Left colon (tissue), 2 donors: Measurements from ENCODE around the gene IL1RAP. TPM values are rescaled to one million over a fixed set of nuclear protein-coding genes. Genes with fewer than 3 reads are reported as not detected.

Experiments
- ATAC-seq: fragments of 200-7000 bp; cut with Tn5 transposase; one replicate; pipeline ENCODE4 v1.9.1; 2020; ENCODE audit warnings: mild to moderate bottlenecking, moderate library complexity
- DNase-seq, 2 donors: peaks; one replicate each; pipeline ENCODE4 v3.0.0-alpha.2; 2020
- intact Hi-C, 2 donors: fragments of 100-400 bp; cut with DNase I in 1 of 2; cut with micrococcal nuclease in 1 of 2; formaldehyde crosslinking; loops; one replicate each; pipeline versions ENCODE4 v1.11.2 to v1.14.0; 2022; cut with DNase I, micrococcal nuclease
- total RNA-seq, 2 donors: library from RNA; stranded (reverse); fragmentation: NEBNext Ultra II Directional; extraction: Animal tissue kit (Norgen Biotek cat#: 25700); gene quantifications; one replicate each; pipeline ENCODE4 v1.2.1, GENCODE V29; 2021
- donor health status: DM: no; HTN: no; CAD: no.
- donor health status: DM: yes; HTN: yes; CAD: no.

IL1RAP gene
- total RNA-seq, 2 donors from 2014 or later, result 4.9 to 6.1 TPM

DNA sequence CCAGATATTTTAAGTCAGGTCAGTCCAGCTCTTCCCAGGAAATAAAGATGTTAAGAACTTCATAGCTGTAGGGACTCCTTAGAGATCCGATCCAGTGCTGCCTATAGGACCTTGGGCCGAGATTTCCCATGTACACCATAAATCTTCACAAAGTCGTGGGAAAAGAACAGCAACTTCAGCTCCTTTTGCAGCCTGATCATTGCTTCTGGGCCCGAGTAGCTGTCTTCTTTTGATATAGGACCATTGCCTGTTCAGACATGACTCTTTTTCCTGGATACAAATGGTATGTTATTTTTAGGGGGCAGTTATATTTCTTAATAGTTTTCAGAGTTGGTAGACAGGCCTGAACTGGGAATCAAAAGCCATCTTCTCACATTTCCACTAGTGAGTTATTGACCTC, 20.5 kb downstream of the IL1RAP start:
- intact Hi-C loops, result no loop called here
- no peak for DNase-seq

DNA sequence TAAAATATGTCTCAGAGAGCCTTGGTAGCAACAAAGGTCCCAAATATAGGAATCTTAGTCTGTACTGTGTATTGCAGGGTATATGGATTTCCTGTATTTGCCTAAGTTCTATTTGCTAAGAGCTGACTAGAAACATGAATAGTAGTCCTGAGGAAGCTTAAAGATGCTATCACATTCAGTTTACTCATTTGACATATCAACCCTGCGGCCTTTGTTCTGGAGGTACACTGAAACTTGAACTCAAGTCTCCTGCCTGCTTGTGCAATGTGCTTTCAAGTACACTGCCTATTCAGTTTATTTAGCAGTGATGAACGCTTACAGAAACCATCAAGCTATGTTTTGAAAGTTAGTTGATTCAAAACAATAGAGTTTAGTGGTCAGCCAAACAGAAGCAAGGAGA, 21.1 kb downstream of the IL1RAP start:
- no peak for ATAC-seq
- DNase-seq, result no peak
- intact Hi-C loops, result no loop called here

More for the DNA sequence above, 20.5 kb downstream of the IL1RAP start:
- ATAC-seq, result no peak

DNA sequence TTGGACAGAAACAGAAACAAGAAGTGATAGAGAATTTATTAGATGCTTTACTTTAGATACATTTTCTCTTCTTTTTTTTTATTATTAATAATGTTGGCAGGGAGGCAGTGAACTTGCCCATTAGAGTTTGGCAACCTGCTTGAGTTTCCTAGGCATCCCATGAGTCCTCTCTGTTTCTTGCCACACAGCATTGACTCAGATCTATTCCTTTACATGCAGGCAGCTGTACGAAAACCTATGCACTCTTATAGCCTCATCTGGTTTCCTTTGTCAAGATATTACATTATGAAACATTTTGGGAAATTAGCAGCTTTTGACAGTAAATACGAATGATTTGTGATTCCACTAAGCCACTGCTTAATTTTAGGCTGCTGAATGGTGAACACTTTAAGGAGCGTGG, 23.3 kb downstream of the IL1RAP start:
- DNase-seq (no peak), ATAC-seq (no peak)
- intact Hi-C loops, result no loop called here

DNA sequence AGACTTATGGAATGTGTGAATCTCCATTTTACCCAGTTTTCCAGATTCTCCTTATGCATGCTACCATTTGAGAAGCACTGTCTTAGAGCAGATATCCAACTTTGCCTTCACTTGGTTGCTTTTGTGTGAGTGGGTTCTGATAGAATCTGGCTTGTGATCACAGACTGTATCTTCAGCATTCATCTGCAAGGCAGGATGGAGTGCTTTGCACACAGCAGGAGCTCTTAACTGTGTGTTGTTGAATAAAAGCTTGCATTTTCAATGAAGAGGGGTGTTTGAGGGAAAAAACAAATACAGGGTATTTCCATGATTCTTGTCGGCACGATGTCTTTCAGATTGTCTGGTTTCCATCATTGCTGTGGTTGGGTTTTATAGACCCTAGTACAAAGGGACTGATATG, 24.4 kb downstream of the IL1RAP start:
- ATAC-seq (no peak), DNase-seq (no peak)
- intact Hi-C loops, result no loop called here

DNA sequence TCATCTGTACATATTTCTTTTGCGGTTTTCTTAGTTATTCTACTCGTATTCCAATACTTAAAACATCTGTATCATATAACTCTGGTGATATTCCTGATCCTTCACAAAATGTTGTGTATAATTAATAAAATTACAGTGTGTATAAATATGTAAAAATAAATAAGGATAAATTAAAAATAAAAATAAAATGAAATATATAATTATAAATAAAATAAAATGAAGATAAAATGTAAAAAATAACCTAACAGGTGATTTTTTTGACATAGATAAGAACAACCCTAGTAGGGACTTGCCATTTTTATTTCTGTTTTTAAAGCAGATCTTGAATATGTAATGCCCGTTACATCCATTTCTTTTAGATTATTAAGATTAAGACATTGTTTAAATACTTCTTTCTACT, 25.6 kb downstream of the IL1RAP start:
- intact Hi-C loops, result no loop called here
- DNase-seq (no peak), ATAC-seq (no peak)

DNA sequence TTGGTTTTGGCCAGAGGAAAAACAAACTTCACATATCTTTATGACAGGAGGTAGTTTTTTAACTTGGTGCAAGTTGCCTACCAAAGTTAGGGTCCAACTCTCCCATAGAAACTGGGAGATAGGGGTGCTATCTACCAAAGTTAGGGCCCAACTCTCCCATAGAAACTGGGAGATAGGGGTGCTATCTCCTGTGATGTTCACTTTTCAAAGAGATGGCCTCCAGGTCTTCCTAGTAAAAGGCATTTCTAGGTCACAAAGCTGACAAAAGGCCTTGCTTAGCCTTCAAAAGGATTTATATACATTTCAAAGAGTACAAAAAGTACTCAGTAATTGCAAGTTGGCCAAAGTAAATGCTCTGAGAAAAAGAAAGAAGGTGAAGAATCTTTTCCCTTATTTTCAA, 27.1 kb downstream of the IL1RAP start:
- ATAC-seq, result no peak
- intact Hi-C loops, result no loop called here
- DNase-seq, result no peak

DNA sequence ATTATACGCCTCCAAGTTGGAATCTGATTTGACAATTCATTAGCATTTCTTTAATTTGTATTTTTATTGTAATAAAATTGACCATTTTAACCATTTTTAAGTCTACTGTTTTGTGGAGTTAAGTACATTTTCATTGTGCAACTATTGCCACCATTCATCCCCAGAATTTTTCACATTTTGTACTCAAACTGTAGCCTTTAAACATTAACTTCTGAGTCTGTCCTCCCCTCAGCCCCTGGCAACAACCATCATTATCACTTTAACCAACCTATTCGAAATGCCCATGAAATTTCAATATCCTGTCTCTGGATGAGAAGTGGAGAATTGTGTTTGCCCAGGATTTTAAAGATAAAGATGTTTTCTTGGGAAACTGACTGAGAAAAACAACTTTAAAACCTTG, 27.7 kb downstream of the IL1RAP start:
- no peak for ATAC-seq
- intact Hi-C loops, result no loop called here
- no peak for DNase-seq

DNA sequence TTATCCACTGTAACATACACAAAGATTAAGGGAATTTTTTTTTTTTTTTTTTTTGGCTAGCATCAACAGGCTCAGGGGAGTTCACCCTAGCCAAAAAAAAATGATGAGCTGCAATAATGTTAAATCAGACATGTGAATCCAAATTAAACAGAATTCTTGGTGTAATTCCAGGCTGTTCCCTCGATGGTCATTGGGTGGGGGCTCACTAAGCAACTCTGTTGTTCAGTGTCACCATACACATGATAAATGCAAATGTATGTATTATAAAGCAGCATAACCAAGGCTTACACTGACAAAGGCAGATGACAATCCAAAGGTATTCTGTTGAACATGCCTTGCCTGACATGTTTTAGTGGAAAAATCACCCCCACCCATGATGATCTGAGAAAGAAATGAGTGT, 29.0 kb downstream of the IL1RAP start:
- DNase-seq (no peak), ATAC-seq (no peak)
- intact Hi-C loops, result no loop called here

DNA sequence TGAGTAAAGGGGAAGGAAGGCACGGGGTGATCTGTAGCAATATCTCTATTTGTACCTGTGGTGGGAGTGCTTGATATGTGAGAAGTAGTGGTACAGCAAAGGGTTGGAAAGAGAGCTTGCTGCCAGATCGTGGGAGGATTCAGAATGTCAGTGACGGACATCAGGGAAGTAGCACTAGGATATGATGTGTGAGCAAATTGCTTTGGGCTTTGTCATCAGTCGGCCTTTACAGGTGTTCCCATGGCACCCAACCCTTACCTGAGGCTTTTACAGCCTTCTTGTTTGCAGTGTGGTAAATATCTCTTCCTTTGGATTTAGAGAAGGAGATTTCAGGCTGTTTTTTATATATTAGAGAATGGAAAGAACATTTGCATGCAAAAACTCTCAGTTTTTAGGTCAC, 29.8 kb downstream of the IL1RAP start:
- DNase-seq (peak; percentile 16 to 26), ATAC-seq (peak; percentile 99)
- intact Hi-C loops, result no loop called here

DNA sequence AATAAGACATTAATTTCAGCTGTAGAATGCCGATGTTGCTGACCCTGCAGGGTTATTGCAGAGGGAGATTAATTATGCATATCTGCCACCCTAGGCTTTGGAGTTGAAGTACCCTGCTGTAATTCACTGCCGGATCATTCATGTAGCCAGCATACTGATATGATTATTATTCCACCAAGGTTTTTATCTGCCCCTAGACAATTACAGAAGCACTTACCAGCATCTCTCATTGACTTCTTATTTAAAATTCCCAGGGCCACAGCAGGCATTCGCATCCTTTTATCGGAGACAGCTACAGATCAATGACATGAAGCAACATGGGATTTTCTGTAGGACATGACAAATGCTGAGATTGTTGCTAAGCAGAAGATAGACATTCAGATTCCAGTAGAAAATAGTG, 31.3 kb downstream of the IL1RAP start:
- ATAC-seq (no peak), DNase-seq (no peak)
- intact Hi-C loops, result no loop called here

DNA sequence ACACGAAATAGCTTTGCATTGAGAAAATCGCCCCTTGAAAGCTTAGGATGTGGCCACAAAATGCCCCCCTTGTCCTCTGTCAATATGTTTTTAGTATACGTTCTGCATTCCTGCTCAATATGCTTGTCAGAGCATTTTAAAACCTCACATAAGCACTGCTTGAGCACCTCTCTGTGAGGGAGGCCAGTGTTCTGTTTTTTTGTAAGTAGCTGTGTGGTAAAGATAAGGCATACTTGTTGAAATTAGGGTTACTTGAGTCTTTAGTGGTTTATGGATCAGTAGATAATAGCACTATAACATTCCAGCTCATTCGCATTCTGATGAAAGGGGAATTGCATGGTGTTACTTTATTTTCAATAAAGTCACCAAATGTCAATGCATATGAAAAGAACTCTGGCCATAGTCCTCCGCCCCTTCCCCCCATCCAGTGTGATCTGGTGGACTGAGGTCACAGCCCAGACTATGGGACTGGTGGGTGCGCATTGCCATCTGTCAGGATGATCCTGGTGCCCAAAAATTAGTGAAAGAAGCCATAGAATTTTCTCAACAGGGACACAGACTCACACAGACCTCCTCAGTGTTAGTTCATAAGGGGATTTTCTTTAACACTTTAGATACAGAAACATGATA, 33.1 kb downstream of the IL1RAP start:
- no peak for DNase-seq
- intact Hi-C loops, result no loop called here
- ATAC-seq, result no peak

DNA sequence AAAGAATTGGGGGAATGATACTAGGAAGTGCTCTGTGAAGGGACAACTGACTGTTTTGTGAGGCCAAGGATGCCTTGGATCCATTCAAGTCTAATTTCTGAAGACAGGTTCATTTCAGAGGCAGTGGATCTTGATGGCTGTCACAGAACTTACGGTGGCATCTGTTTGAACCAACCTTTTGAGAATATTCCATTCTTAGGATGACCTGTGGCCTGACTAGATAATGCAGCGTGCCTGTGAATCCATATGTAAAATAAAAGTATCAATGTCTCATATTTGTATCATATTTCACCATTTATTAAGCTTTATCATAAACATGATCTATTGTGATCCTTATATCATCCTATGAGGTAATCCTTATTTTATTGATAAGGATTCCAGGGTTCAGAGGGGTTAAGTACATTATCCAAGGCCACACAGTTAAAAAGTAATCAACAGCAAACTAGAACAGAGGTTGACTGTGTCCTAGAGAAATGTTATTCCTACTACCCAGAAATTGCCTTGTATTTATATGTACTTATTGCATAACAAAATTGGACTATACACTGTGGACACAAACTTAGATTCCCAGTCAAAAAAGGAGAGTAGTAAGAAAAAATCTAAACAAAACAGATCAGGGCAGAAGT, 34.3 kb downstream of the IL1RAP start:
- intact Hi-C loops, result no loop called here
- DNase-seq (no peak), ATAC-seq (no peak)

DNA sequence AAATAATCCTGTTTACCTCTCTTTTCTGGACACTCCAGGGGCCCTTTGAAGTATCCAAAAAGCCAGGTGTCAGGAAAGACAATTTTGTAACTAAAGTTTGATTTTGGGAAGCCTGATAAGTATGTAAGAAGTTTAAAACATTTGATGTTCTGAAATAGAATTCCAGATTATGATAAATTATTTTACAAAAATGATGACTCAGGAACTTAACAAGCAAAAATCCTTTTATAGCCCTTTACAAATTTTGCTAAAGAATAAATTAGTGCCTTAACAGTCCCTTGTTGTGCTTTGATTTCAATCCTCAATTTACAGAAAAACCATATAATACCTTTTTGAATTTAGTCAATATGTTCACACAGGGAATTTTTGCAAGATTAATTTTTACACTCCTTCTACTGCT, 38.1 kb downstream of the IL1RAP start:
- ATAC-seq, result no peak
- intact Hi-C loops, result no loop called here
- DNase-seq, result no peak

DNA sequence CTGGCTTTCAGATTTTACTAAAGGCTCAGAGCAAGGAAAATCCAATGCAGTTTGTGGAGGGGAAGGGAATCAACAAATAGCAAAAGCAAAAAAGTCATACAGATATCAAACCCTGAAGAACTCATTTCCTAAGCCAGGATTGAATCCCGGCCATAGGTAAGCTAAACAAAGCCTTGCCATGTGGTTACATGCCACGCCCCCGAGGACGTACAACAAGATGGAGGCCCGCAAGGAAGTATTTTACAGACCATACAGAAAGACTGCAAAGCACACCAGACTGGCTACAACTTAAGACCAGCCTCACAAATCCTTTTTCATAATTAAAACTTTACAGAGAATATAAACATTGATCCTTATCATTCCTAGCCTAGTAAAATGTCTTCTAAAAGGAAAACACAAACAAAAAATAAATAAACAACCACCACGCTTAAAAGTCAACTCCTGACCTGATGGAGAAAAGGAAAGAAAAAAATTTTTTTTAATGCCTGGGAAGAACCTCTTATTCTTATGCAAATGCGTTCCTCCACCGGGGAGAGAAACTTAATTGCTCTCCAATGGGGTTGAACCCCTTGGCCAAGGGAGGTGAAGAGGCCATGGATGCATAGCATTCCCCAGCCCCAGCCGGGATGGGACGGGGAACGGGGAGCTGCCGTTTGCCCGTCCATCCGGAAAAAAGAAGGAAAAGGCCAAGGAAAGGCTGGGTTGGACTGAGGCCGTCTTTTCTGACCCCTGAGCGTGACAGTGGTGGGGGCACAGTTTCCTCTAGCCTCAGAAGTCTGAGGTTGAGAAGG, 39.3 kb downstream of the IL1RAP start:
- DNase-seq (no peak), ATAC-seq (no peak)
- intact Hi-C loops, result no loop called here

DNA sequence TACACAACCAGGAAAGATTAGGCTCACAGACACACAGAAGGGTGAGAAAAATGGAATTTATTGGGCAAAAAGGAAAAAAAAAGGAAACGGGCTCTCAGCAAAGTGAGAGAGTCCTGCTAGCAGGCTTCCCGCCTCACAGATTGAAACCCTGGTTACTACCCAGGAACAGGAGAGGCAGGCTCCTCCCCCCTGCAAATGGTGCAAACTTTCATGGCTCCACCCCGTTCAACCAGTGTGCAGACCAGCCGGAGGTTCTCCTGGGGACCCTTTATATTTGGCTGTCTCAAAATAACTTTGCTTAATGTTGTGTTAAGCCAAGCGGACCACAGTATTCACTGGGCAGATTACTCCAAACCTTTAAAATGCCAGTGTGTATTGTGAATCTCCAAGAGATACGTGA, 40.3 kb downstream of the IL1RAP start:
- ATAC-seq (no peak), DNase-seq (no peak)
- intact Hi-C loops, result no loop called here

DNA sequence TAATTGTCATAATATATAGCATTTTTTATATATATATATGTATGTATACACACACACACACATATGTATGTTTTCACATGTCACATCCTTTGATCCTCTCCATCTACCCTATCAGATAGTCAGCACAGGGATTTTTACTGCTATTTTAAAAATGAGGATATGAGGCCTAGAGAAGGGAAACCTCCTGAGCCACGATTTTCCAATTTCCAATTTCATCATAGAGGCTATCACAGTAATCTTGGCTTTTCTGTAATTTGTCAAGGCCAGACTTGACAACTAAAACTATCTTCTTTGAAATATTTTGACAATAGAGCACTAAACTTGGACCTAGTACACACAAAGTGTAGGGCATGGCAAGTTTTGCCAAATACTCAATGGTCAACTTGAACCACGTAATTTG, 42.5 kb downstream of the IL1RAP start:
- ATAC-seq, result no peak
- DNase-seq, result no peak
- intact Hi-C loops, result no loop called here

DNA sequence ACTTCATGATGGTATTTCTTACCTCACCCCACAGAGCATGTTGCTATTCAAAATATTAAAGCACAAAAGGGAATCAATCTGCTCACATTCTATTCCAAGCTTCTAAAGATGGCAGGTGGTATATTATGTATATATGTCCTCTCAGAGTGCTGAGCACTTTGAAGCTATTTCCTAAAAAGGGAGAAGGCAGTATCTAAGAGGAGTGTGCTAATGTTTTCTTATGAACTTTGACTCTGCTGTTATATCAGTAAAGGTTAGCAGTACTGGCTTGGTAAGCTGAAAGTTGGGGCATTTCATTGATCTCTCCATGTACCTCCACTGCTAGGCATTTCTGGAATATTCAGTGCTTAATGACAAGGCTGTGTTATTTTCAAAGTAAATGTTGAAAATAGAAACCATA, 43.4 kb downstream of the IL1RAP start:
- ATAC-seq (no peak), DNase-seq (no peak)
- intact Hi-C loops, result no loop called here

DNA sequence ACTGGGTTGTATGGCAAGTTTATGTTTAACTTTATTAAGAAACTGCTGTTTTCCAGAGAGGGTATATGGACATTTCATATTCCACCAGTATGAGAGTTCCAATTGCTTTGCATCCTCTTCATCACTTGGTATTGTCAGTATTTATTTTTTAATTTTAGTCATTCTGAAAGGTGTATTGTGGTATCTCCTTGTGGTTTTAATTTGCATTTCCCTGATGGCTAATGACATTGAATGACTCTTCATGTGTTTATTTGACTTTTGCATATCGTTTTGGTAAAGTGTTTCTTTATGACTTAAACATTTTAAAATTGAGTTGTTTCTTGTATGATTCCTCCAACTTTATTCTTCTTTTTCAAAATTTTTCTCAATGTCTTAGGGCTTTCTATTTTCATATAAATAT, 44.4 kb downstream of the IL1RAP start:
- intact Hi-C loops, result no loop called here
- DNase-seq, result no peak
- ATAC-seq, result no peak

DNA sequence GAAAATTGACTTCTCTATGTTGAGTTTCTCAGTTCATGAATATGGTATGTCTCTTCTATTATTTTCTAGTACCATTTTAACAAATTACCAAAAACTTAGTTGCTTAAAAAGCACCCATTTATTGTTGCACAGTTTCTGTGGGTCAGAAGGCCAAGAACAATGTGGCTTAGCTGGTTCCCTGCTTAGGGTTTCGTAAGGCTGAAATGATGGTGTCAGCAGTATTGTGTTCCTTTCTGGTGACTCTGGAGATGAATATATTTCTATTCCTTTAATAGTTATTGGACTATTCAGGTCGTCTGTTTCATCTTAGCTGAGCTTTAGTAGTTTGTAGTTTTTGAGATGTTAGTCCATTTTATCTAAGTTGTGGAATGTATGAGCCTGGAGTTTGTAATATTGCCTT, 44.9 kb downstream of the IL1RAP start:
- intact Hi-C loops, result no loop called here
- DNase-seq, result no peak
- ATAC-seq, result no peak
